RWPE2 (cell line): Measurements from ENCODE around the gene VTI1A.
"Not testable (repeated sequence)": the region's sequence is repeated elsewhere in the genome, so short reads cannot be mapped to it uniquely, and the experiment has no call there.

Experiments
- ATAC-seq: fragments of 200-7000 bp; cut with Tn5 transposase; 3 replicates; pipeline ENCODE4 v1.9.1; 2021; ENCODE audit warnings: low read depth
- DNase-seq: peaks from one replicate; pipeline ENCODE4 v3.0.0-alpha.2; 2020; ENCODE audit warnings: low spot score
- H3K27ac ChIP-seq: fragments of 450-650 bp; 2 replicates; pipeline ENCODE4 v1.5.1; 2017; ENCODE audit warnings: mild to moderate bottlenecking; ENCODE audit not compliant: poor library complexity, severe bottlenecking
- H3K27me3 ChIP-seq: fragments of 250-450 bp; sonication (Bioruptor Pico); 2 replicates; pipeline ENCODE4 v1.5.1; 2021; ENCODE audit warnings: mild to moderate bottlenecking, moderate library complexity; ENCODE audit not compliant: insufficient read depth, poor library complexity, severe bottlenecking
- H3K36me3 ChIP-seq: fragments of 250-450 bp; sonication (Bioruptor Pico); 2 replicates; pipeline ENCODE4 v1.5.1; 2020; ENCODE audit warnings: low read depth, mild to moderate bottlenecking, moderate library complexity
- H3K4me1 ChIP-seq: fragments of 250-450 bp; sonication (Bioruptor Pico); 2 replicates; pipeline ENCODE4 v1.5.1; 2021; ENCODE audit warnings: mild to moderate bottlenecking, moderate library complexity; ENCODE audit not compliant: insufficient read depth, poor library complexity, severe bottlenecking
- H3K4me3 ChIP-seq: fragments of 250-450 bp; sonication (Bioruptor Pico); 2 replicates; pipeline ENCODE4 v1.5.1; 2021; ENCODE audit warnings: mild to moderate bottlenecking, moderate library complexity; ENCODE audit not compliant: severe bottlenecking
- H3K9me3 ChIP-seq: fragments of 250-450 bp; sonication (Bioruptor Pico); 2 replicates; pipeline ENCODE4 v1.5.1; 2021; ENCODE audit warnings: mild to moderate bottlenecking, moderate library complexity; ENCODE audit not compliant: severe bottlenecking
- TF ChIP-seq, protein P1 (sequence below): fragments of 450-650 bp; IDR thresholded peaks from one replicate; pipeline ENCODE4 v1.5.1; 2017; ENCODE audit warnings: mild to moderate bottlenecking, moderate library complexity; ENCODE audit not compliant: poor library complexity, severe bottlenecking

The VTI1A gene

DNA sequence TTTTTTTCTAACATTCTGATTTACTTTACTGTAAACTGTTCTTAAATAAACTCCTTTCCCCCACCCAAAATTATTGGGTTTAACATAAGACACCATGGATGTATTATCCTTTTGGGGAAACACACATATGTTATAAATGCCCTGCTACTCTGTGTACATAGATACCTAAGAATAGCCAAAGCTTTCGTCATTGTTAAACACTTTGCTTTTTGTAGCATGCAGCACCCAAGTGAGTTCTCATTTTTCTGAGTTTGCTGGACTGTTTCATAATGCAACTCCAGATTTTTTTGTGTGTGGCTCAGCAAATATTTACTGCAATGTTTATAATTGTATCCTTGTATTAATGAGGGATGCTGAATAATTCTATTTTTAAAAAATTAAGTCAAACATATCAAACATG lies 86.9 kb downstream of the VTI1A start:
- TF ChIP-seq, protein P1, sequence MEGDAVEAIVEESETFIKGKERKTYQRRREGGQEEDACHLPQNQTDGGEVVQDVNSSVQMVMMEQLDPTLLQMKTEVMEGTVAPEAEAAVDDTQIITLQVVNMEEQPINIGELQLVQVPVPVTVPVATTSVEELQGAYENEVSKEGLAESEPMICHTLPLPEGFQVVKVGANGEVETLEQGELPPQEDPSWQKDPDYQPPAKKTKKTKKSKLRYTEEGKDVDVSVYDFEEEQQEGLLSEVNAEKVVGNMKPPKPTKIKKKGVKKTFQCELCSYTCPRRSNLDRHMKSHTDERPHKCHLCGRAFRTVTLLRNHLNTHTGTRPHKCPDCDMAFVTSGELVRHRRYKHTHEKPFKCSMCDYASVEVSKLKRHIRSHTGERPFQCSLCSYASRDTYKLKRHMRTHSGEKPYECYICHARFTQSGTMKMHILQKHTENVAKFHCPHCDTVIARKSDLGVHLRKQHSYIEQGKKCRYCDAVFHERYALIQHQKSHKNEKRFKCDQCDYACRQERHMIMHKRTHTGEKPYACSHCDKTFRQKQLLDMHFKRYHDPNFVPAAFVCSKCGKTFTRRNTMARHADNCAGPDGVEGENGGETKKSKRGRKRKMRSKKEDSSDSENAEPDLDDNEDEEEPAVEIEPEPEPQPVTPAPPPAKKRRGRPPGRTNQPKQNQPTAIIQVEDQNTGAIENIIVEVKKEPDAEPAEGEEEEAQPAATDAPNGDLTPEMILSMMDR: no peak
- H3K9me3 ChIP-seq: no peaks in the 10 kb centered on the region
- H3K4me3 ChIP-seq: no peak overlapping the region
- H3K4me1 ChIP-seq: no peaks in the 10 kb centered on the region
- DNase-seq (no peak), ATAC-seq (no peak)
- H3K36me3 ChIP-seq: peaks cover 13% of the 10 kb centered on the region
- H3K27ac ChIP-seq: no peak overlapping the region
- no peaks in the 10 kb centered on the region for H3K27me3 ChIP-seq

DNA sequence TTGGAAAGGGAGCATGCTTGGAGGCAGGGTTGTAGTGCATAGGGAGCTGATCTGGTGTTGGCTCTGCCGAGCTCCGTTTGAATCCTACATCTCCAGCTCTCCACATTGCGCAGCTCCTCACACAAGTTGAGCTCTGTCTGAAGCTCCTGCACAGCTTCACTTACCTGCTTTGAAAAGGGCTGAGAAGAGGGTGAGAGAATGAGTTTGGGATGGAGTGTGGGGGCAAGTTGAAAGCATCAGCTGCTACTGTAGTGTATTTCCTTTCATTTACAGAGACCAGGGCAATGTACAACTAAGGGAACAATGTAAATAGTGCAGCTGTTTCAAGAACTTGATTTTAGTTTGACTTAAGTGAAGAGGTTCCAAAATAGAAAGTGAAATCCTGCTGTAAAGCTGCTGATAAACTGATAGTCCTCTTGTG lies 88.5 kb downstream of the VTI1A start:
- no peaks in the 10 kb centered on the region for H3K4me1 ChIP-seq
- no peaks in the 10 kb centered on the region for H3K9me3 ChIP-seq
- no peak overlapping the region for H3K4me3 ChIP-seq
- DNase-seq (no peak), ATAC-seq (no peak)
- H3K27me3 ChIP-seq: no peaks in the 10 kb centered on the region
- no peak overlapping the region for H3K27ac ChIP-seq
- TF ChIP-seq, protein P1: no peak
- H3K36me3 ChIP-seq: peaks cover 12% of the 10 kb centered on the region

DNA sequence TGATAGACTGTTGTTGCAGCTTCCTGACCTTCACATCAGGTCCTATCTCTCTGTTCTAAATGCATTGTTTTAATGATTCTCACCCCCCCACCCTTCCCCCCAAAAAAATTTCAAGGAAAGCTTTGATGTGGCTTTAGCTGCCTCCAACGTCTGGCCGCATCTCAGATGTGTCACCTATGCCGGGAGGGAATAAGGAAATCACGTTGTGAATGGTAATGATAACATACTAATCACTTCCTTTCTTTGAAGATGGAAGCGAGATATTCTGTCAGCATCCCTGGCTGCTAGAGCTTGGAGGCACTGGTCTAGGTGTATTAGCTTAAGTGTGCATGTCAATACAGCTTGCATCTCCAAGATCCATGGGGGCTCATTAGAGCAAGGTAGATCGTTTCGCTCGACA lies 89.6 kb downstream of the VTI1A start:
- Histone ChIP-seq H3K4me3 (no peak overlapping the region), H3K27me3 (no peaks in the 10 kb centered on the region), H3K36me3 (peaks cover 12% of the 10 kb centered on the region), H3K9me3 (no peaks in the 10 kb centered on the region), H3K27ac (no peak overlapping the region), H3K4me1 (no peaks in the 10 kb centered on the region)
- TF ChIP-seq, protein P1: no peak
- ATAC-seq: no peak
- DNase-seq: no peak

DNA sequence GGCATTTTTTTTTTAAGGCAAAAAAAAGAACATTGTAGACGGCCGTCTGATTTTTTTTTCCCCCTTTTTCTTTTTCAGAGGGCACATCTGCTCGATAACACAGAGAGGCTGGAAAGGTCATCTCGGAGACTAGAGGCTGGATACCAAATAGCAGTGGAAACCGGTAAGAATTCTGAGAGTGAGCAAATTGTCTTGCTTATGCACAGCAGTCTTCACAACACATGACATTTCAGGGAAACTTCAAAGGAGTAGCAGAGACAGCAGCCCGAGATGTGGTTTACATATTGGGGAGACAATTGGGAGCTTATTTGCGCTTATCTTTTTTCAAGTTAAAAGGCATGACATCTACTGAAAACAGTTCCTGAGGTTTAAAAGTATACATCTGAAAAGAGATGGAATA lies 91.2 kb downstream of the VTI1A start:
- H3K4me1 ChIP-seq: no peaks in the 10 kb centered on the region
- no peaks in the 10 kb centered on the region for H3K27me3 ChIP-seq
- no peaks in the 10 kb centered on the region for H3K9me3 ChIP-seq
- no peak overlapping the region for H3K4me3 ChIP-seq
- TF ChIP-seq, protein P1: no peak
- H3K36me3 ChIP-seq: peaks cover 9% of the 10 kb centered on the region
- ATAC-seq: no peak
- DNase-seq: no peak
- no peak overlapping the region for H3K27ac ChIP-seq

DNA sequence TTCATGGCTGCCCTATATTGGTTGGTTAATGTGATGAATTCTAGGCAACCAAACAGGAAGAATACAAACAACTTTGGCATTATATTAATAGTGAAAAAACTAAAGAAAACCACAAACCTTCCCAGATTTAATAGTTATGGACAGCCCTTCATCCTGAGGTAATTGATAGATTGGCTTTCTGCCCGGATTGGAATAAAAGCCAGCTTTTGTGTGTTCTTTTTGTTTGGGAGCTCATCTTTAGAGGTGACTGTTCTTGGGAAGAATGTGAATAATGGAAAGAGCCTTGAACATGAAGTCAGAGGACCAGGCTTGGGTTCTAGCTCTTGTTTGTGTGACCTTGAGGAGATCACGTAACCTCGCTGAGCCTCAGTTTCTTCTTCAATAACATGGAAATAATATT lies 92.3 kb downstream of the VTI1A start:
- H3K36me3 ChIP-seq: peaks cover 9% of the 10 kb centered on the region; the same call in 1 of the 2 replicates
- H3K27me3 ChIP-seq: no peaks in the 10 kb centered on the region
- TF ChIP-seq, protein P1: no peak
- H3K4me3 ChIP-seq: no peak overlapping the region
- no peaks in the 10 kb centered on the region for H3K4me1 ChIP-seq
- H3K9me3 ChIP-seq: no peaks in the 10 kb centered on the region
- ATAC-seq (no peak), DNase-seq (no peak)
- H3K27ac ChIP-seq: no peak overlapping the region

DNA sequence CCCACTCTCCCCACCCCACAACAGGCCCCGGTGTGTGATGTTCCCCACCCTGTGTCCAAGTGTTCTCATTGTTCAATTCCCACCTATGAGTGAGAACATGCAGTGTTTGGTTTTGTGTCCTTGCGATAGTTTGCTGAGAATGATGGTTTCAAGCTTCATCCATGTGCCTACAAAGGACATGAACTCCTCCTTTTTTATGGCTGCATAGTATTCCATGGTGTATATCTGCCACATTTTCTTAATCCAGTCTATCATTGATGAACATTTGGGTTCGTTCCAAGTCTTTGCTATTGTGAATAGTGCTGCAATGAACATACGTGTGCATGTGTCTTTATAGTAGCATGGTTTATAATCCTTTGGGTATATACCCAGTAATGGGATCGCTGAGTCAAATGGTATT lies 95.8 kb downstream of the VTI1A start:
- H3K36me3 ChIP-seq, DNase-seq, H3K9me3 ChIP-seq, H3K27me3 ChIP-seq, ATAC-seq, H3K27ac ChIP-seq, H3K4me3 ChIP-seq, H3K4me1 ChIP-seq: not testable (repeated sequence)
